Upper lobe of left lung (tissue), 4 donors: ENCODE measurements around the gene ANKRD60.

Experiments used
- POLR2AphosphoS5 ChIP-seq, 2 donors: sonication (generic); formaldehyde crosslinking; IDR thresholded peaks; one replicate each; pipeline ENCODE4 v1.5.1; 2017; ENCODE audit warnings: antibody characterized with exemption in 2 of 2
- TF ChIP-seq, protein P1 (sequence below), 6 experiments: fragments of 450-650 bp in 4 of 6; fragments of 200-600 bp in 2 of 6; sonication (generic) in 2 of 6; IDR thresholded peaks; one replicate each; pipeline ENCODE4 v1.5.1; 2016 to 2019; ENCODE audit warnings: antibody characterized with exemption in 6 of 6

- TF ChIP-seq, protein P1, sequence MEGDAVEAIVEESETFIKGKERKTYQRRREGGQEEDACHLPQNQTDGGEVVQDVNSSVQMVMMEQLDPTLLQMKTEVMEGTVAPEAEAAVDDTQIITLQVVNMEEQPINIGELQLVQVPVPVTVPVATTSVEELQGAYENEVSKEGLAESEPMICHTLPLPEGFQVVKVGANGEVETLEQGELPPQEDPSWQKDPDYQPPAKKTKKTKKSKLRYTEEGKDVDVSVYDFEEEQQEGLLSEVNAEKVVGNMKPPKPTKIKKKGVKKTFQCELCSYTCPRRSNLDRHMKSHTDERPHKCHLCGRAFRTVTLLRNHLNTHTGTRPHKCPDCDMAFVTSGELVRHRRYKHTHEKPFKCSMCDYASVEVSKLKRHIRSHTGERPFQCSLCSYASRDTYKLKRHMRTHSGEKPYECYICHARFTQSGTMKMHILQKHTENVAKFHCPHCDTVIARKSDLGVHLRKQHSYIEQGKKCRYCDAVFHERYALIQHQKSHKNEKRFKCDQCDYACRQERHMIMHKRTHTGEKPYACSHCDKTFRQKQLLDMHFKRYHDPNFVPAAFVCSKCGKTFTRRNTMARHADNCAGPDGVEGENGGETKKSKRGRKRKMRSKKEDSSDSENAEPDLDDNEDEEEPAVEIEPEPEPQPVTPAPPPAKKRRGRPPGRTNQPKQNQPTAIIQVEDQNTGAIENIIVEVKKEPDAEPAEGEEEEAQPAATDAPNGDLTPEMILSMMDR (IDR thresholded peaks at IDR 0.05), result no peak
- TF ChIP-seq POLR2AphosphoS5 (IDR thresholded peaks at IDR 0.05), result no peak
Measured at GRCh38 chr20:58194175-58194791, 34.2 kb downstream of the ANKRD60 start.
